NCI-H526 (cell line): ENCODE results near the gene AGFG2.

Experiments
- DNase-seq, 2 experiments: peaks; one replicate each; lab custom pipeline; 2025; lab: John Stamatoyannopoulos, UW

Gene AGFG2

DNA sequence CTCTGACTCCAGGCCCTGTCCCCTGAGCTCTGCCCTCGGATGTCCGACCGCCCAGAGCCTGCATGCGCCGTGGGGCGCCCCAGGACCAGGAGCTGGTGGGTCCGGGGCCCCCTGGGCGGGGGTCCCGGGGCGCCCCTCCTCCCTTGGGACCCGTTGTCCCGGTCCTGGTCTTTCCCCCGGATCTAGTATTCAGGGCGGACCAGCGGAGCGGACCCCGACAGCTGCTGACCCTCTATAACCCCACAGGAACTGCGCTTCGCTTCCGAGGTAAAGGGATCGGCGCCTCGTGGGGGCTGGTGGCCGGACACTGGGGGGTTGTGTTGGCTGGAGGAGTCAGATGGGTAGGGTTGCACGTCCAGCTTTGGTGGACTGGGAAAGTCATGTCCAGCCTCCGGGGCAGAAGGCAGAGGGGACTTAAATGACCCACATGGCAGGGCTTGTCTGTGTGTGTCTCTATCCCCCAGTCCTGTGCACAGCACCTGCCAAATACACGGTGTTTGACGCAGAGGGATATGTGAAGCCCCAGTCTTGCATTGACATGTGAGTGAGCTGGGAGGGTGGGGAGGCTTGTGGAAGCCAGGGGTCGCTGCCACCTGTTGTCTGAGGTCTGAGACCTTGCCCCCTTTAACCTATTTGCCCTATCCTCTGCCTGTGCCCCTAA lies 73.9 kb downstream of the AGFG2 start:
- DNase-seq, result peak in 1 of 2 experiments; percentile 49

DNA sequence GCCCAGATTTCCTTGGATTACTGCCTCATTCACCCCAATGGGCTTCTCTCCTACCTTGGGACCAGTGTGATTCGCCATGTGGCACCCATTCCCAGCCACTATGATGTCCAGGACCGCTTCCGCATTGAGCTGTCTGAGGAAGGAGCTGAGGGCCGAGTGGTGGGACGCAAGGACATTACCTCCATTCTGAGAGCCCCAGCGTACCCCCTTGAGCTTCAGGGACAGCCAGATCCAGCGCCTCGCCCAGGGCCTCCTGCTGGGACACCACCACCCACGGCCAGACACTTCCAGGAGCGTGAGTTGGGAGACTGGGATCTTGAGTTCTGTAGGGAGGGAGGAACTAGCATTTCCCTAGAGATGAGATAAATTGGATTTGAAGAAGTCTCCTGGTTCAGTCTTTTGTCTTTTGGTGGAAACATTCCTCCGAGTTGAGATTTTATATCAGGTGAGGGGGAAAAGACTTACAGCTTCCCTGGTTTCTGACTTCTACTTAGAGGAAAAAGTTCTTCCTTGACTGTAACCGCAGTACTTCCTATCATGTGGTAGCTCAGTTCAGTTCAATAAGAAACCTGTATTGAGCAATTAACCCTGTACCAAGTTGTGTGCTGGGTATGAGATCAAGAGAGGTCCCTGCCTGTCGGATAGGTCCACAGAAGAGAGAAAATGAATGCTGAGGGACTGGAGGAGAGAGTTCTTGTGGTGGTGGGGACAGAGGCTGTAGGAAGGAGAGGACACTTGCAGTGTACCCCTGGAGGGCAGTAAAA lies 74.6 kb downstream of the AGFG2 start:
- DNase-seq, result no peak

DNA sequence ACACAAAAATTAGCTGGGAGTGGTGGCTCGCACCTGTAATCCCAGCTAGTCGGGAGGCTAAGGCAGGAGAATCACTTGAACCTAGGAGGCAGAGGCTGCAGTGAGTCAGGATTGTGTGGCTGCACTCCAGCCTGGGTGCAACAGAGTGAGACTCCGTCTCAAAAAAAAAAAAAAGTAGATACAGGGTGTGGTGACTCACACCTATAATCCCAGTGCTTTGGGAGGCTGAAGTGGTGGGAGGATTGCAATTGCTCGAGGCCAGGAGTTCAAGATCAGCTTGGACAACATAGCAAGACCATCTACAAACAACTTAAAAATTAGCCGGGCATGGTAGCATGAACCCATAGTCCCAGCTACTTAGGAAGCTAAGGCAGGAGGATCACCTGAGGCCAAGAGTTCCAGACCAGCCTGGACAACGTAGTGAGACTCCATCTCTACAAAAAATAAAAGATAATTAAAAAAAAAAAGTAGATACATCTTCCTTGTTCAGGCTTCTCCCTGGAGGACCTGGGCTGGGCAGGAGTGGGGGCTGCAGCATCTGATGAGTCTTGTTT lies 75.4 kb downstream of the AGFG2 start:
- DNase-seq, result no peak
